Hematopoietic multipotent progenitor cell treated with erythropoietin and hydrocortisone succinate and interleukin-3 and kit ligand, for 4 days (in vitro differentiated cells): Measurements from ENCODE around the gene PLAC1.

ENCODE experiments used
- DNase-seq: peaks from one replicate; pipeline ENCODE4 v3.0.0-alpha.2; 2015

Gene PLAC1

DNA sequence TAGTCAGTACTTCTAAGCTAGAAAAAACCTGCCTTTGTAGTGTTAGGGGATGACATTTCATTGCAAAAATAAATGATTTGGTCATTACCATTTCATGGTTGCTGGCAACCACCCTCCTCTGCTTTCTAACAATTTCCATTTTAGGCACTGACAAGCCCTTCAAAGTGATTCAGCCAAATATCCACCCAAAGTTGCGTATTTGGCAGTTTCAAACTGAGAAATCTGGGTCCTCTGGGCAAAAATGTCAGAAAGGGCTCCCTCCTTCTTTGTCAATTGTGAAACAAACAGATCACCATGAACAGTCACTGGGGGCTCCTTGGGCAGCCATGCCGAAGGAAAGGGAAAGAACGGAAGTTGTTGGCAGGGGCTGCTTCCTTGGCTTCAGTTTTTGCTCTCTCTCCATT lies 33.0 kb downstream of the PLAC1 start:
- DNase-seq = no peak

GRCh38 chrX:134624046-134624430 lies 34.2 kb downstream of the PLAC1 start:
- DNase-seq = no peak

GRCh38 chrX:134623293-134624045 lies 34.8 kb downstream of the PLAC1 start:
- DNase-seq = peak; percentile 20

DNA sequence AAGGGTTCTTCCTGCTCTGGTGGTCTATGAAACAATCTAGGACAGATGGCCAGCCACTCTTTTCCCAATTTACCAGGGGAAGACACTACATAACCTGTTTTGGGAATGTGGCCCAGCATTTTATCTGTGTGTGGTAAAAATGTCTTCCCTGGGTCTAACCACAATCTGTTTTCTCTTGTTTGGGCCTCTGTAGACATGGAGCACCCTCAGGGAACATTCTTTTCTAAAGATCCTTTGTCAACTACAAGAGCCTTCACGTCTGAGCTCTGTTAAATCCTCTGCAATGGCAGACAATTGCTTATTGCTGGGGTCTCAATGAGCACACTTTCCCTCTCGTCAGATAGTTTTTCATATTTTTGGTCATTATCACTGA lies 35.5 kb downstream of the PLAC1 start:
- DNase-seq = no peak

DNA sequence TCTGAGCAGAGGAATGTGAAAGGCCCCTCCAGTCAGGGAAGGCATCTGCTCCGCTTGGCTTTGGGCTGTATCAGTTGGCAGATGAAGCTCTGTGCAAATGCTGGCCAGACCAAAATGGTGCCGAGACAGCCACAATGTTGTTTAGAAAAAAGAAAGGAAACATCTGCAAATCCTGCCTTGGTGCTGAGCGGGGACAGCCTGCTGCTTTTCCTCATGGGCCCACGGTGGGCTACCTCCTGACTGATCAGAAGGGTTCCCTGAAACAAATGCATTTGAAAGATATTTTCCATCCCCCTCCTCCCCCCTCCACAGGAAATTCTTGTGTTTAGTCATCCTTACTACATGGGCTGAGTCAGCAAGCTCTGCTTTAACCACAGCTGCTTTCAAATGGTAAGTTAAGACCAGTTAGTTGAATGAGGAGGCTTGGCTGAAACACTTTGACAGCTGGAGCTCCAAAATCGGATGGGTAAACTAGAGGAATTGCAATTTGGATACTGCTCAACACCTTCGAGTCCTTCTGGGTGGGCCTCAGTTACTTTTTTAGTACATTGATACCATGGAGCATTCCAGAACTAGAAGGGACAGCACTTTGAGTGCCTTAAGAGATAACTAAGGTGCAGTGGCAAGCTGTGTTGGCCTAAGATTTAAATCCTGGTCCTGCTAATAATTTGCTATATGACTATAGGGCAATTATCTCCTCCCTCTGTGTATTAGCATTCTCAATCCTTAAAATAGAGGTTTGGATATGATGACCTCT lies 36.0 kb downstream of the PLAC1 start:
- DNase-seq = peak; percentile 78

DNA sequence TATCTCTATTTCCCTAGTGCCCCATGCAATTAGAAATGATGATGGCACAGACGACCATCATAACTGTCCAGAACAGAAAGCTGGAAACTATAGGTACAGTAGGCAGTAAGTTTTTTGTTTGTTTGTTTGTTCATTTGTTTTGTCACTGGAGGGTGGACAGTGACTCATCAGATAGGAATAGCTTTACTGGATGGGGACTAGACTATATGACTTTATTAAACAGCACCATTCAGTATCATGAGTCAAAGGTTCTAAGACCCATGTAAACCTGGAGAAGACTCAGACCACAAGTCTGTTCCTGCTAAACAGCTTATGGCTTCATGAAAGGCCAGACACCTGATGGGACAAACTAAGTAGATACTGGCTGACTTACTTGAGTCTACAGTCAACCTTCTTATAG lies 38.4 kb downstream of the PLAC1 start:
- DNase-seq = no peak

- DNase-seq = no peak
Observed at GRCh38 chrX:134613396-134613795, 44.9 kb downstream of the PLAC1 start.

DNA sequence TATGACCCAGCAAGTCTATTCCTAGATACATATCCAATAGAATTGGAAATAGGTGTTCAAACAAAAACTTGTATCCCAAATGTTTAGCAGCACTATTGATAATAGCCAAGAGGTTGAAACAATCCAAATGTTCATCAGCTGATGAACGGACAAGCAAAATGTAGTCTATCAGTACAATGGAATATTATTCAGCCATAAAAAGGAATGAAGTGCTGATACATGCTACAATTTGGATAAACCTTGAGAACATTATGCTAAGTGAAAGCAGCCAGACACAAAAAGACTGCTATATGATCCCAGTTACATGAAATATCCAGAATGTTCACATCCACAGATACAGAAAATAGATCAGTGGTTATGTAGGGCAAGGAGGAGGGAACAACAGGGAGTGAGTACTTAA lies 50.1 kb downstream of the PLAC1 start:
- no peak for DNase-seq

GRCh38 chrX:134607523-134607922 lies 50.7 kb downstream of the PLAC1 start:
- no peak for DNase-seq

DNA sequence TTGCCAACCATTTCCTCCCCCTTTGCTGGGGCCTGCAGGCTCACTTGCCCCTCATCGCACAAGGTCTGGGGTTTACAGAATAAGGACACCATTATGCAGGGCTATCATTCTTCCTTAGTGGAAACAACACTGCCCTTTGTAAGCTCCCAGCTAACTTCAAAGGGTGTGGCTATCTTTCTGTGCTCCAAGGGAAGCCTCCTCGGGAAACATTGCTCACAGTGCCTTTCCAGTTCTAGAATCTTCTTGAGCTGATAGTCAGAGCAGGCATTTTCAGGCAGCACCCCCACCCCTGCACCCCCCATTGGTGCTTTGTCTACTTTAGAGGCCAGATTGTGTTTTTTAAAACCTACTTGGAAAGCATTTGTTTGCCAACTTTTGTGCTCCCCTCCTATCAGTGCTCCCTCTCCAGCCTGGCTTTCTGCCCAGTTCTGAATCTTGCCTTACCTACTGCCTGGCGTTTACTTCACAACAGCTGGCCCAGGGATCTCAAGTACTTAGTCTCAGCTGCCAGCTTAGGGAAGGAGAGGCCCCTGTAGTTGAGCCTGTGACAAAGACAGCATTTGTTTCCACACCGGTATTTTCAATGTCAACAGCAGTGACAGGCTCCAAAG lies 53.5 kb downstream of the PLAC1 start:
- no peak for DNase-seq

DNA sequence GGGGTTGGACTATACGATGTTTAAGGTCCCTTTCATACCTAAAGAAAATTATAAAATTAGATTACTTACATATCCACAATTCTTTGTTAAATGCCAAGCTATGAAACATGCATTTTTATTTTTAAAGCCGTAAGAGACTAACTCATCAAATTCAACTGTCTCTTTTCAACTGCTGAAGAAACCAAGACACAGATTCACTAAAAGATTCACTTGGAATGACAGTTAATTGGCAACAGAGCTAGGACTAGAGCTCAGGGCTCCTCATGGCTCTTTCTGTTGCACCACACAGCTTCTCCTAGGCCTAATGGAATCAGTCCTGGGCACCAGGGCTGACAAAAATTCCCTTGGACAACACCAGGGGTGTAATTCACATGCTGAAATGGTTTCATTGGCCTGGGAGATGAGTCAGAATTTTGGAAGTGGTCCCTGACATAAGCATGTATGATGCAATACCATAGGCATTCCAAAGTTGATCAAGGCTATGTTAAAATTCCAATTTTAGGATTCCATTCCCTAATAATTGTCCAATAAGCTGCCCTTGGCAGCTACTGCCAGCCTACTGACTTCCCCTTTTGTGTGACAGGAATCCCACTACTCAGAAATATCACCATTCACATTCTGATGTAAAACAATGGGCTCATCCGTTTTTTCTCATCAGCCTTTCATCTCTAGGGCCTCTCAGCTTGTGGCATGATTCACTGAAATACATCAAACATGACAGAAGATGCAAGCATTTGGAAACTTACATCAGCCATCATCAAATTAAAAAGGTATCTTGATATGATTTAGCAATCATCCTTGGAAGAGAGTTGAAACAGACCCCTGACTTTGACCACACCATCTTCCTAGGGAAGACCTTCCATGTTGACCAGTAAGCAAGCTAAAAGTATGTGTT lies 54.2 kb downstream of the PLAC1 start:
- DNase-seq = no peak

DNA sequence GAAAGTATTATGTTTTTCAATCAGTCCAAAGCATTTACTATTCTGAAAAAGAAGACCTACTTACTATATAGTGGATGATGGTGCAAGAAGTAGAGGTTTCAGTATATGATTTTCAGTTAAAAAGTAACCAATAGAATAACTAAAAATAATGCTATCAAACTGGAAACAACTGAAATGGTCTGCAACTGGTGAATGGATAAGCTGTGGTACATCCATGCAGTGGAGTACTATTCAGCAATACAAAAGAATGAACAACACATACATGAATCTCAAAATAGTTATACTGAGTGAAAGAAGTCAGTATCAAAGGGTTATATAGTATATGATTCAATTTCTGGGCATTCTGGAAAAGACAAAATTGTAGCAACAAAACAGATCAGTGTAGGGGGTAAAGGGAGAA lies 55.9 kb downstream of the PLAC1 start:
- DNase-seq = no peak

- DNase-seq = no peak
Observed at GRCh38 chrX:134601240-134601765, 57.0 kb downstream of the PLAC1 start.

- no peak for DNase-seq
Observed at GRCh38 chrX:134600714-134601113, 57.6 kb downstream of the PLAC1 start.

- no peak for DNase-seq
Observed at GRCh38 chrX:134599184-134599914, 58.9 kb downstream of the PLAC1 start.

GRCh38 chrX:134592303-134592702 lies 66.0 kb downstream of the PLAC1 start:
- no peak for DNase-seq

DNA sequence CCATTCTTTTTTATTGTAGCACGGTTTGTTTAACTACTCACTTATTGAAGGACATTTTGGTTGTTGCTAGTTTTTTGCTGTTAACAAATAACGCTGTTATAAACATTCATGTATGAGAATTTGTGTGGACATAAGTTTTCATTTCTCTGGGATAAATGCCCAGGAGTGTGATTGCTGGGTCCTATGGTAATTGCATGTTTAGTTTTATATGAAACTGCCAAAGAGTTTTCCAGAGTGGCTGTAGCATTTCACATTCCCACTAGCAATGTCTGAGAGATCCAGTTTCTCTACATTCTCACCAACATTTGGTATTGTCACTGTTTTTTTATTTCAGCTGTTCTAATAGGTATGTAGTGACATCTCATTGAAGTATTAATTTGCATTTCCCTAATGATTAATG lies 66.8 kb downstream of the PLAC1 start:
- no peak for DNase-seq

DNA sequence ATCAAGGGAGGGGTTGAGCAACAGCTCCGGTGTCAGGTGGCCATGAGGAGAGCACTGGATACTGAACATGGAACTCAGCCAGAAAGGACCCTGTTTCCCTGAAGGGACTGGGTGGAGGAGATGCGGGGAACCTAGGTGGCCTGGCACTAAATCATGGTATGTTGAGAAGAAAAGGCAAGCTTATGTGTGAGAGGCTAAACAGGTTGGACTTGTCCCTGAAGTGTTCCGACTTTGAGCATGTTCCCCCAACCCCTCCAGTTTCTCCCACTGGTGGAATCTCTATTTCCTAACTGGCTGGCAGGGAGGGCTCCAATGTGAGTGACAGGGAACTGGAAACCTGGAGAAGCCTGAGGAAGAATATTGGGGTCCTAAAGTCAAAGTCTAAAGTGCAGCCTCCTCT lies 69.5 kb downstream of the PLAC1 start:
- no peak for DNase-seq

- DNase-seq = no peak
Observed at GRCh38 chrX:134580907-134581306, 77.4 kb downstream of the PLAC1 start.

DNA sequence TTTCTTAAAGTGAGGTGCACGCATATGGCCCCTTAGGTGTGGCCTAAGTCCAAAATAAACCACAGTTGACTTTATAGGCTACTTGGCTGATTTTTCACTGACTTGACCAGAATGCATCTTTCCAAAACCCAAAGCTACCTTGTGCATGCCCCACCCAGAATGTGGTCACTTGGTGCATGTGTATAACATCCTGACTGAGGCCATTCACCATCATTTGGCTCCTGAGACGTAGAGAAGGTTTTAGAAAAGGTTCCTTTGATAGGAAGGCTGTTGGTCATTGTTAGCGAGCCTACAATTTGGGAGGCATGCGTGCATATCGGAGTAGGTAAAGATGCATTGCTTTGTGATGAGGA lies 84.6 kb downstream of the PLAC1 start:
- DNase-seq = no peak

DNA sequence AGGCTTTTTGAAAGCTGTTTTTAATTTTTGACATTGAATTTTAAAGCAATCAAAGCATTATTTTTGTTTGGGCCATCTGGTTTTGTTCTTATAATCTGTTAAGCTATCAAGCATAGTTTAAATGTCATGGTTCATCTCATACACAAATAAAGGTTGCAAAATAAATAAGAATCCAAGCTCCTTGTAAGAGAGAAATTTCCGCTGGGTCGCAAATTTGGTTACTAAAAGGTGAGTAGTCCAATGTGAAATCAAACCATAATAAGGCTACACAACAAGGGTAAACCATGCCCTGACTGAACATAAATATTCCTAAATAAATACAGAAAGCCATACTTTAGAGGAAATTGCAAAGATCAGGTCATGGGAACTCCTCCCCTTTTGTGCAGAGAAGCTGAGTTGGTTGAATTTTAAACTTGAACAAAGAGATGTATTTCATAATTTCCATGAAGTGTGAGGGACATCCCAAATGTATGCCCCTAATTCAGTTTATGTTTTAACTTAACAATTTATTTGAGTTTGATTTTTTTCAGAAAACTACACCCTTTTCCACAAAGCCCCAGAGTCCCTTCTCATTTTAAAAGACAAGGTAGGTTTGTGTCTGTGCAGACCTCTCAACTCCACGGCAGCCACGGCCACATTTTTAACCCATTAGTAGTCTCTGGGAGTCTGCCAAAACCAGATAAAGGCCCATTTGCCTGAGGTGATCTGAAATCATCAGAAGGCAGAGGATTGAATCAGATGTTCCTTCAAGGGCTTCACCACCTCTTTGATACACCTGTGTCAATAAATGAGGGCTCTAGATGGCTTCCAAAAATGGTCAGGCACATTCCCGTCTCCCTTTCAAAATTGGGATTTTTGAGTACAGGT lies 85.2 kb downstream of the PLAC1 start:
- no peak for DNase-seq
